ENCODE measurements around the gene DAAM1.

The DAAM1 gene

DNA sequence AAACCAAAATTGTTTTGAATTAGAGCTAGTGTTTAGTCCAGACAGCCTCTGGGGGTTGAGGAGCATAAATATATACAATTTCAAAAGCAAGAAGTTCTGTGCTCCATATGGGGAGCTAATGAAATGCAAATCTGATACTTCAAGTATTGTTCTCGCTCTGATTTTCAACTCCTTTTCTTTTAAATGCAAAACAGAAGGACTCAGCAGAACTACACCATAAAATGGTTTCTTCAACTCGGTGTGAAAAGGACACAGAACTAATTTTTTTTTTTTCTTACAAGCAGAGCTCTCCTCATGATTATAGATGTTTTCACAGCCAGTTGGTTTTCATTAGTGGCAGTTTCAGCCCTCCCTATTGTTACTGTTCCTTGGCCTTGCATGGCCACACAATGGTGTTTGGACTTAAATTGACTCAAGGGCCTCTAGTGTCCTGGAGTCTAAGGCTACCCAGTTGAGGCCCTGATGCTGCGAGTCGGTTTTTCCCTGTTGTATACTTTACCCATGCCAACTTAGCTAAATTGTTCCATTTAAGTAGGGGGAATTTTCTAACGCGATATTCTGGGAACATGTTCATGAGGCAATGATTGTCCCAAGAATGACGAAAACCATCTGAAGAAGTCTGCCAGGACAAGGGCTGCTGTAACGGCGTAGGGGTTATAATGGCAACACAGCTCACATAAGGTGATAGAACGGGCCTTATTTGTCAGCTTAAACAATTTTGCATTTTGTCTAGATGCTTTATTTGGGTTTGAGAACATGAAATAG, 156.4 kb downstream of the DAAM1 start:
- no peak for DNase-seq

DNA sequence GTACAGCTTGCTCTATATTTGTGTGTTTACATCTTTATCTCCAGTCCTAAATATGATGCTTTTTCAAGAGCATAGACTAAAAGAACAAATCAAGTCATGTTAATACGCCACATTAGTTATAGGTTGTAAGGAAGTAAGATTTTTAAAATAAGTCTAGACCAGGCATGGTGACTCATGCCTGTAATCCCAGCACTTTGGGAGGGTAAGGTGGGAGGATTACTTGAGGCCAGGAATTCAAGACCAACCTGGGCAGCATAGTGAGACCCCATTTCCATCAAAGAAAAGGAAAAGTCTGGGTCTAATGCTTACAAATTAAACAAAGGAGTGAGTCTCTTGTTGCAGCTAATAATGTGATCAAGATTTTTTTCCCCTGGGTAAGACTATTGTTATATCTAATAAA, 157.9 kb downstream of the DAAM1 start:
- no peak for DNase-seq

DNA sequence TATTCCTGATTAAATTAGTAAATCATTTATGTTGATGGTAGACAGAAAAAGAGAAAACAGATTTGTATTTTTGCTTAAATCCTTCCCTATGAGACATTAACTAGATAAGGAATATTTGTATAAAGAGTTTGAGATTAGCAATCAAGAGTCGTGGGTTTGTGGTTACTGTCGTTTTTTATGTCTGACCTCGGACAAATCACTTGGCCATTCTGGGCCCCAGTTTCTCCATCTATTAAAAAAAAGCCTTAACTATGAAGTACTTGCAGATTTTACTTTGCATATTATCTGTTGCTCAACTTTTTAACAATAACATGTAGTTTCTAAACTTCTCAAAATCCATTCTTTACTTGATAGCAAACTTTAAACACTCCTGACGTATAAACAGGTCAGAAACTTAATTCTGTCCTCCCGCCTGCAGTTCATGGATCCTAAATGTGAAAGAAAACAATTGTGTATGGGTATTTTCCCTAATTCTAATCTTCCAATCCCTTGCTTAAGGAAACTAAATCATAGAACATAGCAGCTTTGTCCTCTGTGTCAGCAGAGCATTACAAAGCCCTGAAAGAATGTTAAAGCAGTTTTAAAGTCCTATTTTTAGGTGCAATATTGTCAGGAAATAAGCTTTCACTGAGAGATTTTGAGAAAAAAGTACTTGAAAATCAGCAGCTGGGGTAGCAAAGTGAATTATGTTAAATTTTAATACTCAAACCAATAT, 158.5 kb downstream of the DAAM1 start:
- no peak for DNase-seq

DNA sequence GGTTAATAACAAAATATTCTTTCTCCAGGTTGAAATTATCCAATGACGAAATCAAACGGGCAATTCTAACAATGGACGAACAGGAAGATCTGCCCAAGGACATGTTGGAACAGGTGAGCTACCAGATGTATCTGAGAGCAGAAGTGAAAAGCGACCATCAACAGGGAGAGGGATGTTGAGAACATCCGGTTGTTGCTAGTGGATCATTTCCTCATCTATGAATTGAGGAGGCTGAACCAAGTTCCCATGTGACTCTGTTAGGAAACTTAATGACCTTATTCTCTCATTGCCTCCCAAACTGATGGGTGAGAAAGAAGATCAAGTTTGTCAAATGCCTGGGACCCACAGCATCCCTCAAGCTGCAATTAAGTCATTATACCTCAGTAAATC, 159.0 kb downstream of the DAAM1 start:
- no peak for DNase-seq

DNA sequence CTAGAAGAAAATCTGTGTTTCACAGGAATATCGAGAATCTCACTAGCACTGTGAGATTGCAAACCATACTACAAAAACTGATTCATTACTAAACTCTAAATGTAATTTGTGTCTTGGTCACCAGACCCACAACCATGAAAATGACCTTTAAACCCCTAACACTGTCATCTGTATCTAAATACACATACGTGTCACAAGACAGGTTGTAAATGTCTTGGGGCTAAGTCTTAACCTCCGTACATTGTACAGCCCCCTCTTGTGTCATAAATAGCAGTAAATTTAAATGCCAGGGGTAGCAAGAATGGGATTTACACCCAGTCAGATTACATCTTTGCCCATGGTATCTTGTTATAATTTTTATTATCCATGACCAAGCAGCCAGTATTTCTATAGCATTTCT, 159.4 kb downstream of the DAAM1 start:
- DNase-seq = no peak

DNA sequence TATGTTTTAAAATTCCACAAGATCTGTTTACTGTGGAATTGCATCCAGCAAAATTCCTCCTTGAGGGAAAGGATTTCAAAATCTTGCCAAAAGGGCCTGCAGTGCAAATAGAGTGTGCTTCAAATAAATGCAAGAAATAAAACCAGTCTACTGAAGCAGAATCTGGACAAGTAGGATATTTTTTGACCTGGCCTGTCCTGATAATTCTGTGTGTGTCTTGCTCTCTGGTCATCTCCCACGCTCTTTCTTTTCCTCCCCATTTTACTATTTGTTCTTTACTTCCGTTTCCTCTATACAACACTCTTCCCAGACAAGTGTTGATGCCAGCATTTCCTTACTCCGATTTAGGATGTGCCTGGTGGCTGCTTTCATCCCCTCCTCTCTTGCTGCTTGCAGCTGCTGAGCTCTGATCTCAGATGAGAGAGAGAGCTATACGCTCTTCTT, 160.8 kb downstream of the DAAM1 start:
- DNase-seq = no peak

DNA sequence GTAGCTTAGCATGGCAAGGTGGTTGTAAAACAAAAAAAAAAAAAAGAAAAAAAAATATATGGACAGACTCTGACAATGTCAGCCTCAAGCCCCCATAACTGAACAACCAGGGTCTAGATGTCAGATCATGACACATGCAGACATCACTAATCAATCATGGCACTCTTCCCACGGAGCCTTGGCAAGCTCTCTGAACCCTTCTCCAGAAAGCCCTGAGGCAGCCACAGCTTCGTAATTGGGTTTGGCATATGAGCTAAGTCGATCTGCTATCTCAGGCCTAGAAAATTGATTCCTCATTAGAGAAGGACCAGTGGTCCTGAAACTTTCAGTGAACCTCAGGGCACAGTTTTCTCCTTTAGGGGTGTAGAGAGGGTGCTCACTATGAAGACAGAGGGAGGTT, 164.5 kb downstream of the DAAM1 start:
- no peak for DNase-seq

DNA sequence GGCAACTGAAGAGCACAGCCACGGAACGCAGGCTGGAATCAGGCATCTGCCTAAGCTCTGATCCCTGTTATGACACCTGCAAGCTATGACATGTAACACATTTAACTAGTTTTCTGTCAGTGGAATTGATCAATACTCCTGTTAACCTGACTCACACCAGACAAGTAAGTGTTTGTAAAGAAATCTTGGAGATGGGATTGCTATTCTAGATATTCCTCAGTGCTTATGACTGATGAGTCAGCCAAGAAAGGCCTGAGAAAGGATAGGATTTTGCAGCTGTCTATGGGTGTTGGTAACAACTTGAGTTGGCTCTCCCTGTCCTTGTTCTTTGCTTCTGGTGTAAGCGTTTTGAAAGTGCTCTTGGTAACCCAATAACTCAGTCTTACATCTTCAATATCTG, 166.2 kb downstream of the DAAM1 start:
- DNase-seq = no peak

DNA sequence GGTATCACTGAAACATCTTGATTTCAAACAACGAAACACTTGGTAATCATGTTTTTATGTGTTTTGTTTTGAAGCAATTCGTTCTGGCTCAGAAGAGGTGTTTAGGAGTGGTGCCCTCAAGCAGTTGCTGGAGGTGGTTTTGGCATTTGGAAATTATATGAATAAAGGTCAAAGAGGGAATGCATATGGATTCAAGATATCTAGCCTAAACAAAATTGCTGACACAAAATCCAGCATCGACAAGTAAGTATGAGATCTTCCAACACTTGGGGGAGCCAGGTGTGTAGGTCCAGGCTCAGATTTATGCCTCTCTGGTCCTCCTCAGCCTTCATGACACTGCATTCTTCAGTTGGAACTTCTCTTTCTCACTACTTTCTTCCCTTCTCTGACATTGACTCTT, 166.6 kb downstream of the DAAM1 start:
- DNase-seq = no peak

DNA sequence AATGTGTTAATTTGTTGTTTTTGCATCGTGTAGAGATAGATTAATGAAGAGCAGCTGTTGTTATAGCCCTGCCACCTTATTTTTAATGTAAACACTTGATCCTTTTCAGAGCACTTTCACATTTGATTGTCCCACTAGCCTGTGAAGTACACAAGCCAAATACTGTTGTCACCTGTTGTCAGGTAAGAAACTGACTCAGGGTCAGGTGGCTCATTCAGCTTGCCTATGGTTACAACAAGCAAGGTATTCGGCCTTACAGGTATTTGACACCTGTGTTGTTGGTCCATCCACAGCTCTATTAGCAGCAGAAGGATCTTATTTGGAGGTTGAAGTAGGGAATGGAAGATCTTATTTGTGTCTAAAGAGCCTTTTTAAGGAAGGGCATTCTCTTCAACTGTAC, 167.8 kb downstream of the DAAM1 start:
- DNase-seq = no peak

DNA sequence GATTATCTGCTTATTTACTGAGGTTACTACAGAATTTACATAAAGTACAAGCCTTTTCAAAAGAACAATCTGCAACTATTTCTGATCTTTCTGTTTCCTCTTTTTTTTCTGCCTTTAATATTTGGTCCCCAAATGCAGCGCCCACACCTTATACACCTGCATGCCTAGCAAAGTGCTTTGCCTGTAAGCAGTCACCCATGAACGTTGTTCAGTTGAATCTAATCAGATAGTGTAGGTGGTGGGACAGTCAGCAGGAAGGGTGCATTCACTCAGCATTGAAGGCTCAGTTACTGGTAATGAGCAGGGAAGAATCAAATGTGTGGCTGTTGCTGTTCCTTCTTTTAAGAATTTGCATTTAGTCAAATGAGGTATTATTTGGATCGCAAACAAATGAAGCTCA, 168.3 kb downstream of the DAAM1 start:
- DNase-seq = no peak

DNA sequence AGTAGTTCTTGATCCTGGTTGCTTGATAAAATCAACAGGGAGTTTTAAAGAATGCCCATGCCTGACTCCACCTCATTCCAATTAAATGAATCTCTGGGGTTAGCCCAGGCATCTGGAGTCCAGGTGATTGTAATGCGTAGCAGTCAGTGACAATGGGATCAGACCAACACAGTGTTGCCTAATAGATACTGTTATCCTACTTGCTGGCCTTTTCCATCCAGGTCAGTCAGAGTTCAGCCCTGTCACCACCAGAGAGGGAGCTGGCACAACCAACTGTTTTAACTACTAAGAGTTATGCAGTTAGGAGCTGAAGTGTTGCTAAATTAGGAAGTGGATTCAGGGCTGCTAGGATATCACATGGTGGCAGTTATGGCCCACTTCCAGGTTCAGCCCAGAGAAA, 169.6 kb downstream of the DAAM1 start:
- peak; percentile 72 to 75 for DNase-seq

DNA sequence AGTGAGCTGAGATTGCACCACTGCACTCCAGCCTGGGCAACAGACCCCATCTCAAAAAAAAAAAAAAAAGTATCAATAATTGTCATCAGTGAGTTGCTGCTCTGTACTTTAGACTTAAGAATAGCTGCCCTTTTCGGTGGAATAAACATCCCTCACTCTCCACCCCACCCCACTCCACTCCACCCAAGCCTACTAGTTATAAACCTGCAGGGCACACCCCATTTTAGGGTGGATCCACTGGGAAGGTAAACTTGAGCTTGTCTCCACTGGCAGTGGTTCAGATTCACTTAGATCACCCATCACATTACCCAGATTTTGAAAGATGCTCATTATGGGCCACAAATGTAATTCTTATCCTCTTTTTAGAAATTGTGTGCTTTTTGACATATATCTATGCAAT, 170.3 kb downstream of the DAAM1 start:
- no peak for DNase-seq

DNA sequence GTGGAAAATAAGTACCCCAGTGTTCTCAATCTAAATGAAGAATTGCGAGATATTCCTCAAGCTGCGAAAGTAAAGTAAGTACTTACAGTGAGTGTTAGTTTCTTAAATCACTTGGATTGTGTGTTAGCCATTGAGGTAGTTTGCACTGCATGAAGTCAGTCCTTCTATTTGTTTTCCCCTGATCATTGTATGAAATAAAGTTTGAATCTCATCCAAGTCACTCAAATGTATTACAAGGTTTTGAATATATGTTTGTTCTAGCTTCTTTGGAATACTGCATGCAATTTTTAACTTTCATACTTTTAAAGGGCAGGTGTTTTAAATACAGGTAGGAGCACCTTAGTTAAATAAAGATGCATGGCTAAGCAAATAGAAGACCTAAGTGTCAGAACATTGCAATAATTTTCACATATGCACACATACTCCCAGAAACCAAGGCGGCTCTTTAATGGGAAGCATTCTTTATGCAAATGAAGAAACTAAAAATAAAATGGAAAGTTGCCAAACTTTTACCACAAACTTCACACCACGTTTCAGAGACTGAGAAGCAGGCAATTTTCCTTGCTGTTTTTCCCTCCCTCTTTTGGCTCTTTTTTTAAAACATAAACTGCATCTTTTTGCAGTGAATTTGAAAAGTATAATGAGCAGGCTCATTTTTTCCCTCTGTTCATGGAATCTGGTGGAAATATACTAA, 171.1 kb downstream of the DAAM1 start:
- DNase-seq = peak; percentile 51 to 58

DNA sequence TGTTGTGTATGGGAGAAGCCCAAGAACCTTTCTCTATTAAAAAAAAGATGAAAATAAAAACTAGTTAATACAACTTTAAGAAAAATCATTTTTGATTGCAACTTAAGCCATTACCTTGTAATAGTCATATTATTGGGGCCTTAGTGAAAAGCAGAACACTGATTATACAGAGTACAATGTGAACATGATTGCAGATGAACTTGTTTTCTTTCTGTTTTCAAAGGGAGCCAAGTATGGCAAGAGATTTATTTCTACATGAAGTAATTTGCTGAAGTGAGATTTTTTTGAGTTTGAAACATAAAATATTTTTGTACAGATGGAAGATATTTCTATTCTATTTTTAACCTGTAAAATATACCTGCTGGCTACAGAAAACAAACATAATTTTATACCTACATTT, 171.8 kb downstream of the DAAM1 start:
- no peak for DNase-seq

DNA sequence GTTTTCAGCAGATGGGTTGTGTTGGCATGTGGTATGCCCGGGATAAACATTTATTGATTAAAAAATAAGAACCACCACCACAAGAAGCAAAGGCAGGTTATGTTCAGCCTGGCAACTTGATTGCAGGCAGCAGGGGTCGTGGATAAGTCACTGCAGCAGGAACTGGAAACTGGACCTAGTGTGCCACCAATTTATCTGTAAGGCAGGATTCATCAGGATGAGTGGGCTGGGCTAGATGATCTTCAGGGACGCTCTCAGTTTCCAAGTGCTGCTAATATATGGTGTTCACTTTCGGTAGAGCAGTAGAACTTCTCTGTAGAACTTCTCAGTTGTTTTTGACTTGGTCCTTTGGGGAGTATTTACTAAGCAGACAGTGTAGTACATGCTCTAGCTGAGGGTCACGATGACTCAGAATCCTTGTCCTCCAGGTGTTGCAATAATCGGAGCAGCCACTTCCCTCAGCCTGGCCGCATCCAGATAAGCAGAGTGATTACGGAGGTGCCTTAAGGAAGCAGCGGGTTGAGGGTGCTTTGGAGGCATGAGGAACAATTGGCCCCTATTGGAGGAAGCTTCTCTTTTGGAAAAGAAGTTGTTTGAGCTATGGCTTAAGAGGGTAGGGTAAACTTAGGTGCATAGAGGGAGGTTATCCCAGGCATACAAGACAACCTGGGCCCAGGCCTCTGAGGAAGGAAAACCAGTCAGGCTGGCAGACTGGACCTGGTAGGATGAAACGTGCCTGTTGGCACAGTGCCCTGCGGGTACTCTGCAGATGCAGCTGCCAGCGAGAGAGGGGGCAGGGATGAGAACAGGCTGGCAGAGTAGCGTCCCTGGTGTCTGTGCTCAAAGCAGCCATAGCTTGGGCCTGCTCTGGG, 172.7 kb downstream of the DAAM1 start:
- DNase-seq = peak; percentile 83 to 87

DNA sequence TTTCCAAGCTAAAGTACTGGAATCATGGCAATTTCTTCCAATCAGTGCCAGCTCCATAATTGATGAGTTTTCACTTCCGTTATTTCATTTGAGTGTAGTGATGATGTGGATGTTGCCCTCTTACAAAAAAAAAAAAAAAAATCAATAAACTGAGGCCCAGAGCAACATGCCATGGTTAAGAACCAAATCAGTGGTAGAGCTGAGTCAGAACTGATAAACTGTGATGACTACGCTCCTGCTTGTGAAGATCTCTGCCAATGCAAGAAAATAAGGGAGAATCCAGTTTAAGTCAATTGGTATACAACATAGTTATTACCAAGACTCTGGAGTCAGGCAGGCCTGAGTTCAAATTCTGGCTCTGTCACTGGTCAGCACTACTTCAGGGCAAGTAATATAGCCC, 174.0 kb downstream of the DAAM1 start:
- no peak for DNase-seq

DNA sequence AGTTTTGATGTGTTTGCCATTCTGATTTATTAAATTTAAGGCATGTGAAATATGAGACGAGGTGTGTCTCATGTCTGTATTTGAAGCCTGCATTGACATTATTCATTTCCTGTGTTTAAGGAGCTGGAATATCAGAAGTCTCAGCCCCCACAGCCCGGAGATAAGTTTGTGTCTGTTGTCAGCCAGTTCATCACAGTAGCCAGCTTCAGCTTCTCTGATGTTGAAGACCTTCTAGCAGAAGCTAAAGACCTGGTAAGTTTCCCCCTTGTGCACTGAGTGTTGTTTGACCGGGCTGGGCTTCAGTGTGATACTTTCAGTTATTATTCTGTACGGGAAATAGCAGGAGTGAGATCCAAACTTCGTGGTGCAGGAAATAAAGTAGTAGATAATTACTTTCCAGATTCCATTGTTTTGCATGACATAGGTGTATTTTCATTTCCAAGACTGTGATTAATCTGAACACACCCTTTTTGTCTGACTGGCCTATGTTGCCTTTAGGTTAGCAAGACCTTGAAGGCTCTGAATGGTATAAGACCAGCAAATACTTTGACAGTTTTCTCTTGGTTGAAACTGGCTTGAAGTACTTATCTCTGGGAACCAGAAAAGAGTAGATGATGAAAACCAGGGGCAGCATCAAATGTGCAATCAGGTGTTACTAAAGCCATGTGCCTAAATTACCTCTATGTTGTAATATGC, 175.2 kb downstream of the DAAM1 start:
- DNase-seq = no peak

DNA sequence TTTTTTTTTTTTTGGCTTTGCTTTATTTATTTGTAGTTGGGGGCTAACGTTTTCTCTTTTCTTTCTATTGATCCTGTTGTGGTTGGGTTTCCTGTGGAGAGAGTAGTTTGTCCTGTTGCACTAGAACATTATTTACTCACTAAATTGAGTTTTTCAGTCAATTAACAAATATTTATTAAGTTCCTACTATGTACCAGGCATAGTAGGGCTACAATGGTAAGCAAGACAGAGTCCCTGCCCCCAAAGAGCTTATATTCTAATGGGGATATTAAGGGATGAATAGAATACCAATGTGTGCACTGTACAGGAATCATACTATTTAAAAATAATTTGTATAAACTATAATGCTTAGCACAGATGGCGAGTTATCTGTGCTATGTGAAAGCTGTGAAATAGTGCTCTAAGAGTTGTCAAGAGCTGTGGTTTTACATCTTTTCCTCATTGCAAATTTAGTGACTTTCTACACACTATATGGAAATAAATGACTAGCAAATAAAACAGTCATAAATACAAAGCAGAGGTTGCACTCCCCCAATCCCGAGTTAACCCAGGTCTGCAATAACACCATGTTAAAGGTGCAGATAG, 181.8 kb downstream of the DAAM1 start:
- no peak for DNase-seq

DNA sequence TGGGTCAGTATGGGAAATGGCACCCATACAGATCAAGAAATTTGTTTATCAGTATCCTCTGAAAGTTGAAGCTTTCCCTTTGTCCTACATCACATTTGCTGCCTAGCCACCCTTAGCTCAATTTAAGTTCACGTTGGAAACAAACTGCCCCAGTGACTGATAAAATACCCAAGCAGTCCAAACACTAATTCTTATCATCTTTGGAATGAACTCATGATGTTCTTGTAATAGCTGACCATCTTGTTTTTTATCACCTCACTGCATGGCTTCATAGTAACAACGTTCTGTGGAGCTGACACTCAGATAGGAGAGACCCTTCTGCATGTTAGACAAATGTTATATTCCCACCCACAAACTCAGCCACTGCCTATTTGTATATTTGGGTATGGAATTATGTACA, 183.3 kb downstream of the DAAM1 start:
- no peak for DNase-seq

DNA sequence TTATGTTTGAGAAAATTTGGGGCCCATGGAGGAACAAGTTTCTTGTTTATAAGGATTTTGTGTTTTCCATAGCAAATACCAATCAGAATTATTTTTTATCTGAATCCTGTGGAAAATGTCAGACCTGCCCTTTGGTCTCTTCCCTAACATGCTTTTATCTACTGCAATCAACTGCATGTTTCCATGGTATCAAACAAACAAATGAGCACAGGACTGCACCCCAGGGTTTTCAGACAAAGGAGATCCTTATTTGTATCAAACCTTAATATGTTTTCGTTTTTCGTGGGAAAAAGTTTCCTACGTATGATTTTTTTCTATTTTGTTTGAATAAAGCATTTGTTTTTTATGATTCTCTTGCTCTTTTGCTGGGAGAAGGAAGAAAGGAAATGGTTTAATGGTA, 185.6 kb downstream of the DAAM1 start:
- no peak for DNase-seq

DNA sequence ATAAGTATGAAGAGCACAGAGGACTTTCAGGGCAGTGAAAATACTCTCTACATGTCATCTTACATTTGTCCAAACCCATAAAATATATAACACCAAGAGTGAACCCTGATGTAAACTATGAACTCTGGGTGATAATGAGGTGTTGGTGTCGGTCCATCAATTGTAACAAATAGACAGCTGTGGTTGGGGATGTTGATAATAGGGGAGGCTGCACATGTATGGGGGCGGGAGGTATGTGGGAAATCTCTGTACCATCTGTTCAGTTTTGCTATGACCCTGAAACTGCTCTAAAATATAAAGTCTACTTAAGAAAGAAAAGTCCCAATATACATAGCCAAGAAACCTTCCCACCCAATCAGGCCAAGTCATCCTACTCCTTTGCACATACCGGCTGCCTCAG, 188.2 kb downstream of the DAAM1 start:
- DNase-seq = no peak
